ENCODE data around the gene PI4K2A.

The PI4K2A gene

DNA sequence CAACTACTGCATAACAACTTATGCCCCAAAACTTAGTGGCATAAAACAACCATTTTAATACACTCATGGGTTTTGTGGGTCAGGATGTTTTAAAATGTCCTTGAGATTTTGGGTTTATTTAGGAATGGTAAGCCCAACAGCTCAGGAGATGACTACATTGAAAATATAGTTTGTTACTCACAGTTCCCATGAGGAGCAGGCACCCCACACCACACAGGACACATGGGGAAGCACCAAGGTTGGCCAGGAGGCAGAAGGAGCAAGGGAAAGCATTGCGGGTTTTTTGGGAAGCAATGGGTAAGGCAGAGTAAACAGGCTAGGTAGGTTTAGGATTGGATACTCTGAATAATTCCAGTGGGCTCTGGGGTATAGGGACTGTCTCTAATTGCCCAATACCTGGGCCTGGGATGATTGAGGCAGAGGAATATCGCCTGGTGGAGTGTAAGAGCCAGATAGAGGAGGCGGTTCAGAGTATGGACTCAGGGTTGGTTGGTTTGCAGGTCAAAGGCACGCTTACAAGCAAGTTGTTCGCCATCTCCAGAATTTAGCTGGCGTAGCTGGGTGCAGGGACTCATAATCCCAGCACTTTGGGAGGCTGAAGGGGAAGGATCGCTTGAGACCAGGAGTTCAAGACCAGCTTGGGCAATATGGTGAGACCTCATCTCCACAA is 63.1 kb downstream of the PI4K2A start:
- H4K12ac ChIP-seq (ENCODE audit: low read depth, low read length), result no peak overlapping the region
- no CpG with 5 or more reads among the region's 7 CpGs for WGBS (ENCODE audit: extremely low coverage, insufficient coverage, insufficient read length)

DNA sequence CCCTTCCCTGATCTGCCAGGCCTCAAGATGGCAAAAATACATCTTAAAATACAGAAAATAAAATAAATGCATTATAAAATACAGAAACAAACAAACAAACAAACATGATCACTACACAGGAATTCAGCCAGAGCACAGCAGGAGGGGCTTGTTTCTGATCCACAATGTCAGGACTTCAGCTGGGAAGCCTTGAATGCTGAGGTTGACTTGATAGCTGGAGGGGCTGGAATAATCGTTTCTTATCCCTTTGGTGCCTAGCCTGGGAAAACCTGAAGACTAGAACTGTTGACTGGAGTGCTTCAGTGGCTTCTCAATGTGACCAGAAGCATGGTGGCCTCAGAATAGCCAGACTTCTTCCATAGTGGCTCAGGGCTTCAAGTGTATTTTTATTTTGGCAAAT is 63.9 kb downstream of the PI4K2A start:
- DNase-seq, result no peak
- no peak overlapping the region for H3K4me3 ChIP-seq (ENCODE audit: low read depth, low read length)
- H3K79me2 ChIP-seq (ENCODE audit: control insufficient read depth, insufficient read depth, low read length, poor library complexity), result no peaks in the 10 kb centered on the region
- H3K23ac ChIP-seq (ENCODE audit: low read length), result no peak overlapping the region
- H3K14ac ChIP-seq (ENCODE audit: low read length), result no peak overlapping the region
- H3K9me3 ChIP-seq (ENCODE audit: insufficient read depth, low read depth, low read length), result no peaks in the 10 kb centered on the region
- no peak overlapping the region for H2BK5ac ChIP-seq (ENCODE audit: low read depth, low read length, poor library complexity)
- WGBS (ENCODE audit: extremely low coverage, insufficient coverage, insufficient read length), result no CpG with 5 or more reads among the region's 1 CpG
- no peaks in the 10 kb centered on the region for H3K36me3 ChIP-seq (ENCODE audit: control insufficient read depth in 1 of 2, insufficient read depth in 2 of 2, low read length in 2 of 2)
- peaks cover 3% of the 10 kb centered on the region for H3K79me1 ChIP-seq (ENCODE audit: low read length)
- H3K18ac ChIP-seq (ENCODE audit: low read length), result no peak overlapping the region
- H3K4ac ChIP-seq (ENCODE audit: low read depth, low read length), result no peak overlapping the region
- no peaks in the 10 kb centered on the region for H3K27me3 ChIP-seq (ENCODE audit: insufficient read depth, low read length)
- no peak overlapping the region for H3K4me2 ChIP-seq (ENCODE audit: low read length)
- no peak overlapping the region for H4K91ac ChIP-seq (ENCODE audit: low read depth, low read length)
- no peak overlapping the region for H2BK12ac ChIP-seq (ENCODE audit: low read length)
- H2BK120ac ChIP-seq (ENCODE audit: insufficient read depth, low read length, poor library complexity), result no peak overlapping the region
- H4K8ac ChIP-seq (ENCODE audit: low read depth, low read length), result no peak overlapping the region
- H3K4me1 ChIP-seq (ENCODE audit: control insufficient read depth in 1 of 2, insufficient read depth in 2 of 2, low read length in 2 of 2), result peaks cover 2% of the 10 kb centered on the region in 2 experiments
- H4K12ac ChIP-seq (ENCODE audit: low read depth, low read length), result no peak overlapping the region
- no peak overlapping the region for H3K9ac ChIP-seq (ENCODE audit: low read length)
- H3K27ac ChIP-seq (ENCODE audit: low read depth, low read length), result no peak overlapping the region
- no peak overlapping the region for H2AK5ac ChIP-seq (ENCODE audit: low read length)
- H2AFZ ChIP-seq (ENCODE audit: insufficient read depth, low read length, poor library complexity), result no peak overlapping the region

More for the DNA sequence above, 63.1 kb downstream of the PI4K2A start:
- no peak overlapping the region for H2BK120ac ChIP-seq (ENCODE audit: insufficient read depth, low read length, poor library complexity)
- no peak overlapping the region for H3K14ac ChIP-seq (ENCODE audit: low read length)
- peaks cover 3% of the 10 kb centered on the region for H3K79me1 ChIP-seq (ENCODE audit: low read length)
- no peak overlapping the region for H2AFZ ChIP-seq (ENCODE audit: insufficient read depth, low read length, poor library complexity)
- H3K4me1 ChIP-seq (ENCODE audit: control insufficient read depth in 1 of 2, insufficient read depth in 2 of 2, low read length in 2 of 2), result no peaks in the 10 kb centered on the region
- H3K79me2 ChIP-seq (ENCODE audit: control insufficient read depth, insufficient read depth, low read length, poor library complexity), result no peaks in the 10 kb centered on the region
- no peak overlapping the region for H3K23ac ChIP-seq (ENCODE audit: low read length)
- no peak overlapping the region for H2AK5ac ChIP-seq (ENCODE audit: low read length)
- no peaks in the 10 kb centered on the region for H3K27me3 ChIP-seq (ENCODE audit: insufficient read depth, low read length)
- H3K36me3 ChIP-seq (ENCODE audit: control insufficient read depth in 1 of 2, insufficient read depth in 2 of 2, low read length in 2 of 2), result no peaks in the 10 kb centered on the region
- H2BK12ac ChIP-seq (ENCODE audit: low read length), result no peak overlapping the region
- H2BK5ac ChIP-seq (ENCODE audit: low read depth, low read length, poor library complexity), result no peak overlapping the region
- no peak overlapping the region for H3K18ac ChIP-seq (ENCODE audit: low read length)
- H3K4ac ChIP-seq (ENCODE audit: low read depth, low read length), result no peak overlapping the region
- no peak overlapping the region for H3K9ac ChIP-seq (ENCODE audit: low read length)
- H3K27ac ChIP-seq (ENCODE audit: low read depth, low read length), result no peak overlapping the region
- no peak overlapping the region for H4K8ac ChIP-seq (ENCODE audit: low read depth, low read length)
- H4K91ac ChIP-seq (ENCODE audit: low read depth, low read length), result no peak overlapping the region
- no peak for DNase-seq
- H3K9me3 ChIP-seq (ENCODE audit: insufficient read depth, low read depth, low read length), result no peaks in the 10 kb centered on the region
- no peak overlapping the region for H3K4me2 ChIP-seq (ENCODE audit: low read length)
- H3K4me3 ChIP-seq (ENCODE audit: low read depth, low read length), result no peak overlapping the region

DNA sequence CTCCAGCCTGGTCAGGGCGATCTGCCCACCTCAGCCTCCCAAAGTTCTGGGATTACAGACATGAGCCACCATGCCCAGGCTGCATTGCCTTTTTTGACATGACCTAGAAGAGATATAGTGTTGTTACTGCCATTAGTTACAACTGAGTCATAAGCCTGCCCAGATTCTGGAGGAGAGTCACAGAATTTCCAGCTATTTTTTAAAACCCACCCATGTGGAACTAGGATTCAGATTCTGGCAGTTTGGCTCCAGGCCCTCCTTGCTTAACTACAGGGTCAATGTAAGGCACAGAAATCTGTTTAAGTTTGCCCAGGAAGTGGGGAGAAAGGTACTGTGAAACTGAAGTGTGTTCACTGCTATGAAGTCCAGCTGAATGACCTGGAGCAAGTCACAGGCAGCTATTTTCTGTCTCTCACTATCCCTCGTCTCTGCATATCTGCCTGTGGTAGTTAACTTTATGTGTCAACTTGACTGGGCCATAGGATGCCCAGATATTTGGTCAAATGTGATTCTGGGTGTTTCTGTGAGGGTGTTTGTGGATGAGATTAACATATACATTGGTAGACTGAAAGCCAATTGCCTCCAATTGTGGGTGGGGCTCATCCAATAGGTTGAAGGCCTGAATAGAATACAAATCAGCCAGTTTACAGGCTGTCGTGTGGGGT is 64.7 kb downstream of the PI4K2A start:
- no peak overlapping the region for H3K18ac ChIP-seq (ENCODE audit: low read length)
- no peak overlapping the region for H4K91ac ChIP-seq (ENCODE audit: low read depth, low read length)
- no peak overlapping the region for H2BK120ac ChIP-seq (ENCODE audit: insufficient read depth, low read length, poor library complexity)
- H3K9me3 ChIP-seq (ENCODE audit: insufficient read depth, low read depth, low read length), result no peaks in the 10 kb centered on the region
- H3K4me1 ChIP-seq (ENCODE audit: control insufficient read depth in 1 of 2, insufficient read depth in 2 of 2, low read length in 2 of 2), result peaks cover 2 to 3% of the 10 kb centered on the region in 2 experiments
- no peak overlapping the region for H3K14ac ChIP-seq (ENCODE audit: low read length)
- no CpG with 5 or more reads among the region's 3 CpGs for WGBS (ENCODE audit: extremely low coverage, insufficient coverage, insufficient read length)
- no peak overlapping the region for H3K4ac ChIP-seq (ENCODE audit: low read depth, low read length)
- no peak overlapping the region for H3K27ac ChIP-seq (ENCODE audit: low read depth, low read length)
- H3K79me1 ChIP-seq (ENCODE audit: low read length), result peaks cover 3% of the 10 kb centered on the region
- no peak overlapping the region for H3K4me2 ChIP-seq (ENCODE audit: low read length)
- no peaks in the 10 kb centered on the region for H3K36me3 ChIP-seq (ENCODE audit: control insufficient read depth in 1 of 2, insufficient read depth in 2 of 2, low read length in 2 of 2)
- H2BK5ac ChIP-seq (ENCODE audit: low read depth, low read length, poor library complexity), result no peak overlapping the region
- H3K4me3 ChIP-seq (ENCODE audit: low read depth, low read length), result no peak overlapping the region
- H2BK12ac ChIP-seq (ENCODE audit: low read length), result no peak overlapping the region
- no peak overlapping the region for H3K23ac ChIP-seq (ENCODE audit: low read length)
- H3K9ac ChIP-seq (ENCODE audit: low read length), result no peak overlapping the region
- H4K8ac ChIP-seq (ENCODE audit: low read depth, low read length), result no peak overlapping the region
- no peak overlapping the region for H2AK5ac ChIP-seq (ENCODE audit: low read length)
- H3K27me3 ChIP-seq (ENCODE audit: insufficient read depth, low read length), result no peaks in the 10 kb centered on the region
- no peak overlapping the region for H2AFZ ChIP-seq (ENCODE audit: insufficient read depth, low read length, poor library complexity)
- no peak overlapping the region for H4K12ac ChIP-seq (ENCODE audit: low read depth, low read length)
- H3K79me2 ChIP-seq (ENCODE audit: control insufficient read depth, insufficient read depth, low read length, poor library complexity), result no peaks in the 10 kb centered on the region
- no peak for DNase-seq

DNA sequence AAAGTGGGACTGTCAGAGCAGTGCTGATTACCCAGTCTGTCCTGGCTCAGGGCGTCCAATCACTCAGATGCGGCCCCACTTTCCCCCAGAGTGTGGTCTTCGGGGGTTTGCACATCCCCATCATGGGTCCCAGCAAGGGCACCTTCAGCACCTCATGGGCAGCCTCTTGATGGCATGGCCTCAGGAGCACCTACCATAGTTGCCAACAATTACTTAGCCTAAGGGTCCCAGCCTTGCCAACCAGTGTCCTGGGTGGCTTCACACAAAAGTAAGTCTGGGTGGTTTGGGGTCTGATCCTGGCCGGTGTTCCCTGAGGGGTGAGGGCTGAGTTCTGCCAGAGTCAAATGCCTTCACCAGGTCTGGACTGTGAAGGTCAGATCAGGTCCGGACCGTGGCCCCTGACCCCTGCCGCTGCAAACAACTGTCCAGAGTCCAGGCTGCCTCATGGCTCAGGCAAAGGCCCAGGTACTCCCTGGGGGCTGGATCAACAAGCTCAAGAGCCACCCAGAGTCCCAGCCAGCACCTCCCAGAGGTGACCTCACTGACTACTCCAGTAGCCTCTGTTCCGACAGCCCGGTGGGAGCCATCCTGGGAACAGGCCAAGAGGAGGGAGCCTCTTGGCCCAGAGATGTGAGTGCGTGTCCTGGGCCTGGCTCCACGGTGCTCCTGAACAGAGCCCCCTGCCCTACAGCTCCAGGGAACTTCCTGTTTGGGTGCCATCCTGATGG is 66.8 kb downstream of the PI4K2A start:
- Histone ChIP-seq H3K79me1 (ENCODE audit: low read length) (no peaks in the 10 kb centered on the region), H3K23ac (ENCODE audit: low read length) (no peak overlapping the region), H3K79me2 (ENCODE audit: control insufficient read depth, insufficient read depth, low read length, poor library complexity) (no peaks in the 10 kb centered on the region), H2AFZ (ENCODE audit: insufficient read depth, low read length, poor library complexity) (no peak overlapping the region), H2BK12ac (ENCODE audit: low read length) (no peak overlapping the region), H3K4ac (ENCODE audit: low read depth, low read length) (no peak overlapping the region), H3K27me3 (ENCODE audit: insufficient read depth, low read length) (no peaks in the 10 kb centered on the region), H3K9me3 (ENCODE audit: insufficient read depth, low read depth, low read length) (no peaks in the 10 kb centered on the region), H3K36me3 (ENCODE audit: control insufficient read depth in 1 of 2, insufficient read depth in 2 of 2, low read length in 2 of 2) (no peaks in the 10 kb centered on the region), H2AK5ac (ENCODE audit: low read length) (no peak overlapping the region), H3K18ac (ENCODE audit: low read length) (no peak overlapping the region), H4K91ac (ENCODE audit: low read depth, low read length) (no peak overlapping the region), H3K4me2 (ENCODE audit: low read length) (no peak overlapping the region), H2BK120ac (ENCODE audit: insufficient read depth, low read length, poor library complexity) (no peak overlapping the region), H2BK5ac (ENCODE audit: low read depth, low read length, poor library complexity) (no peak overlapping the region), H3K14ac (ENCODE audit: low read length) (no peak overlapping the region), H3K4me1 (ENCODE audit: control insufficient read depth in 1 of 2, insufficient read depth in 2 of 2, low read length in 2 of 2) (peaks cover 2 to 3% of the 10 kb centered on the region in 2 experiments), H3K27ac (ENCODE audit: low read depth, low read length) (no peak overlapping the region), H3K9ac (ENCODE audit: low read length) (no peak overlapping the region), H4K8ac (ENCODE audit: low read depth, low read length) (no peak overlapping the region), H3K4me3 (ENCODE audit: low read depth, low read length) (no peak overlapping the region), H4K12ac (ENCODE audit: low read depth, low read length) (no peak overlapping the region)
- WGBS (ENCODE audit: extremely low coverage, insufficient coverage, insufficient read length), result no CpG with 5 or more reads among the region's 11 CpGs
- no peak for DNase-seq
